ENCODE data around the gene ITGB3.

ITGB3 gene

DNA sequence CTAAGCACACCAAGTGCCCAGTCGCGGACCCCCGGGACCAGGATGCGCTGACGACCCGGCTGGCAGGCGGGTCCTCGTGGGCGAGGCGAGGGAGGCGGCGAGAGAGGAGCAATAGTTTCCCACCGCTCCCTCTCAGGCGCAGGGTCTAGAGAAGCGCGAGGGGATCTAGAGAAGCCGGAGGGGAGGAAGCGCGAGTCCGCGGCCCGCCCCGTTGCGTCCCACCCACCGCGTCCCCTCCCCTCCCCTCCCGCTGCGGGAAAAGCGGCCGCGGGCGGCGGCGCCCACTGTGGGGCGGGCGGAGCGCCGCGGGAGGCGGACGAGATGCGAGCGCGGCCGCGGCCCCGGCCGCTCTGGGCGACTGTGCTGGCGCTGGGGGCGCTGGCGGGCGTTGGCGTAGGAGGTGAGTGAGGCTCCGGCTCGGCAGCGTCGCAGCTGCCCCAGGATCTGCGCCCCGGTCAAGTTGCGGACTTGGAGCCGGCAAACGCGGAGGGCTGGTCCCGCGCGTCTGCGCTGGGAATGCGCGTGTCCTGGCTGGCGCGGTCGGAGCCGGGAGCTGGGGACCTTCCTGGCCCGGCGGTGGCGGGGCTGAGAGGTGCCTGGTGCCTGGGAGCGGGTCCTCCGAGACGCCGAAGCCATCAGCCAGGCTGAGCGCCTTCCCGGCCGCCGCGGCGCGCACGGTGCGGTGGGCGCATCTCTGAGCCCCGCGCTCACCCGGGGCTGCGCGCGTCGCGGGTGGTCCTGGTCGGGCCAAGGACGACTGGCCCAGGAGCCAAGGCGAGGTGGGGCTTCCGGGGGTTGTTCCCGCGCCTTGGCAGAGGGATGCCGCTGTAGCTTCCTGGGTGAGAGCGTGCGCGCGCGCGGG is at the start of gene ITGB3:
TSS of gene ITGB3 (plus strand) at position 287 of the 862 bp plus-strand sequence. CDS start at position 322, 35 bp downstream.
- ATAC-seq (ENCODE audit: insufficient read depth, low read depth) (peak; percentile 92), DNase-seq (peak; percentile 68)
- Histone ChIP-seq H3K4me3 (ENCODE audit: low read depth in 1 of 2, low read length in 2 of 2) (peak within 1 kb of the TSS; percentile 35 to 92; a peak in 3 of 4 replicates), H3K27ac (ENCODE audit: low read length) (peak within 1 kb of the TSS; percentile 42), H3K4me1 (ENCODE audit: insufficient read depth, low read length) (peaks cover 20% of the 10 kb centered on the region), H2AFZ (ENCODE audit: low read depth, low read length) (peak within 1 kb of the TSS; percentile 94), H4K20me1 (ENCODE audit: insufficient read depth, low read length) (peaks cover 6% of the 10 kb centered on the region; the same call in 1 of the 2 replicates), H3K9me3 (ENCODE audit: insufficient read depth, low read length, severe bottlenecking) (no peaks in the 10 kb centered on the region), H3K4me2 (ENCODE audit: insufficient read depth, low read length) (peak within 1 kb of the TSS; percentile 98), H3K79me2 (ENCODE audit: insufficient read depth, low read length) (no peaks in the 10 kb centered on the region), H3K36me3 (ENCODE audit: insufficient read depth, low read length) (no peaks in the 10 kb centered on the region), H3K9ac (ENCODE audit: low read depth, low read length) (peak within 1 kb of the TSS; percentile 70), H3K27me3 (ENCODE audit: insufficient read depth, low read length, poor library complexity) (peaks cover 30% of the 10 kb centered on the region)
- peak; percentile 42 for TF ChIP-seq EZH2 (IDR thresholded peaks at IDR 0.05; ENCODE audit: borderline replicate concordance, low read depth, low read length, severe bottlenecking)
- TF ChIP-seq, protein P1, sequence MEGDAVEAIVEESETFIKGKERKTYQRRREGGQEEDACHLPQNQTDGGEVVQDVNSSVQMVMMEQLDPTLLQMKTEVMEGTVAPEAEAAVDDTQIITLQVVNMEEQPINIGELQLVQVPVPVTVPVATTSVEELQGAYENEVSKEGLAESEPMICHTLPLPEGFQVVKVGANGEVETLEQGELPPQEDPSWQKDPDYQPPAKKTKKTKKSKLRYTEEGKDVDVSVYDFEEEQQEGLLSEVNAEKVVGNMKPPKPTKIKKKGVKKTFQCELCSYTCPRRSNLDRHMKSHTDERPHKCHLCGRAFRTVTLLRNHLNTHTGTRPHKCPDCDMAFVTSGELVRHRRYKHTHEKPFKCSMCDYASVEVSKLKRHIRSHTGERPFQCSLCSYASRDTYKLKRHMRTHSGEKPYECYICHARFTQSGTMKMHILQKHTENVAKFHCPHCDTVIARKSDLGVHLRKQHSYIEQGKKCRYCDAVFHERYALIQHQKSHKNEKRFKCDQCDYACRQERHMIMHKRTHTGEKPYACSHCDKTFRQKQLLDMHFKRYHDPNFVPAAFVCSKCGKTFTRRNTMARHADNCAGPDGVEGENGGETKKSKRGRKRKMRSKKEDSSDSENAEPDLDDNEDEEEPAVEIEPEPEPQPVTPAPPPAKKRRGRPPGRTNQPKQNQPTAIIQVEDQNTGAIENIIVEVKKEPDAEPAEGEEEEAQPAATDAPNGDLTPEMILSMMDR (IDR thresholded peaks at IDR 0.05; ENCODE audit: borderline replicate concordance, extremely low read depth, low read length, poor library complexity, severe bottlenecking), result peak; percentile 59

DNA sequence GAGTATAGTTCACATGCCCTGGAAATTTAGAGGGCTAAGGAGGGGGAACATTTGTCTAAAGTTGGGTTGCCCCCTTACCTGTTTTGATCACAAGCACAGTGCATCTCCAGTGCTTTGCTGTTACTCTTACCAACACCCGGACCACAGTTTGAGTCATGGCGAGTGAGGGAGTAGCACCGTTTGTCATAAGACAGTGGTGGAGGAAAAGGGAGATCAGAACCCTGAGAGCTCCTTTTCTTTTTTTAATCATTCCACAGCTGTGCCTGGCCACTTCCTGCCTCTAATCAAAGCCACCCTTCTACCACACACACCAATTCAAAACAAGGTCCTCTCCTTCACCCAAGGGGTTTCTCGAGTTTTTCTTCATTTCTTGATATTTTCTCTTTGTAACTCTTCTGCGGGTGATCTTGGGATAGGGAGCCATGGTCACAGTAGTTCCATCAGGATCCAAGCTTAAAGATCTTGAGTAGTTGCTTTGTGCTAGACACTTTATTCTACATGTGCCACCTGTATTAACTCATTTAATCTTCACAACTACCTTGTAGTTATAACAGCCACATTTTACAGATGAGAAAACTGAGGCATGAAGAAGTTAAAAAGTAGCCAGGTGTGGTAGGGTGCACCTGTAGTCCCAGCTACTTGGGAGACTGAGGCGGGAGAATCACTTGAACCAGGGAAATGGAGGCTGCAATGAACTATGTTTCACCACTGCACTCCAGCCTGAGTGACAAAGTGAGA is 49.5 kb upstream of the ITGB3 start:
- no peak overlapping the region for H3K4me3 ChIP-seq (ENCODE audit: low read depth in 1 of 2, low read length in 2 of 2)
- no peak overlapping the region for H2AFZ ChIP-seq (ENCODE audit: low read depth, low read length)
- TF ChIP-seq, protein P1 (IDR thresholded peaks at IDR 0.05; ENCODE audit: borderline replicate concordance, extremely low read depth, low read length, poor library complexity, severe bottlenecking), result no peak
- TF ChIP-seq EZH2 (IDR thresholded peaks at IDR 0.05; ENCODE audit: borderline replicate concordance, low read depth, low read length, severe bottlenecking), result no peak
- DNase-seq, result peak; percentile 73
- H3K79me2 ChIP-seq (ENCODE audit: insufficient read depth, low read length), result no peaks in the 10 kb centered on the region
- no peaks in the 10 kb centered on the region for H3K36me3 ChIP-seq (ENCODE audit: insufficient read depth, low read length)
- no peaks in the 10 kb centered on the region for H3K9me3 ChIP-seq (ENCODE audit: insufficient read depth, low read length, severe bottlenecking)
- ATAC-seq (ENCODE audit: insufficient read depth, low read depth), result peak; percentile 83
- H3K4me1 ChIP-seq (ENCODE audit: insufficient read depth, low read length), result peaks cover 20% of the 10 kb centered on the region
- H3K27ac ChIP-seq (ENCODE audit: low read length), result peak overlapping the region; percentile 43
- H4K20me1 ChIP-seq (ENCODE audit: insufficient read depth, low read length), result no peaks in the 10 kb centered on the region
- no peaks in the 10 kb centered on the region for H3K27me3 ChIP-seq (ENCODE audit: insufficient read depth, low read length, poor library complexity)
- peak overlapping the region; percentile 39; the same call in 1 of the 2 replicates for H3K4me2 ChIP-seq (ENCODE audit: insufficient read depth, low read length)
- H3K9ac ChIP-seq (ENCODE audit: low read depth, low read length), result no peak overlapping the region

DNA sequence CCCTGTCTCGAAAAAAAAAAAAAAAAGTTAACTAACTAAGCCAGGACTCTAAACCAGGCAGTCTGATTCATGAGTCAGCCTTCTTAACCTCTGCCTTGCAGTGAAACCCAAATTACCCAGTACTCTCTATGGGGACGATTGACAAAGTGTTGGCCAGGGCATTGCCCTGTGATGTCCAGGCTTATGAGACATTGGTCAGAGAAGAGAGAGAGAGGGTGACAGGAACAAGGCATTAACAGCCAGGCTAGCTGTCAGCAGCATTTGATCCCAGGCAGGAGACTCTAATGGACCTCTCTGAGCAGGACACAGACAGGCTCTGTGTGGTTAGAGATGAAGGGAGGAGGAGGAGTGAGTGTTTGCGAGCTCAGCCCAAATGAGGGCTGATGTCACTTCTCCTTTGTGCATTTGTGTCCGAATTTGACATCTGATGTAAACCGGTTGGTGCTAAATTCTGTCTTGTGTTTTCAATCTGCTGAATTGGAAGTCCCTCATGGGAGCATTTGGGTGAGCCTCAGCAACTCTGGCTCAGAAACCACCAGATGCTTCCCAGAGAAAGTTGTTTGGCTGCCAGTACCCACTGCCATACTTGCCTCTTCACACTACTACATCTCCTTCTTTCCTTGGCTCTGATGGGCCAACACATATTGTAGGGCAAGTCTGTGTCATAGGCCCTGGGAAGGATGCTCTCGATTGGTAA is 48.8 kb upstream of the ITGB3 start:
- Histone ChIP-seq H3K36me3 (ENCODE audit: insufficient read depth, low read length) (no peaks in the 10 kb centered on the region), H3K27ac (ENCODE audit: low read length) (no peak overlapping the region), H3K4me1 (ENCODE audit: insufficient read depth, low read length) (peaks cover 20% of the 10 kb centered on the region), H2AFZ (ENCODE audit: low read depth, low read length) (no peak overlapping the region), H3K27me3 (ENCODE audit: insufficient read depth, low read length, poor library complexity) (no peaks in the 10 kb centered on the region), H3K9ac (ENCODE audit: low read depth, low read length) (no peak overlapping the region), H4K20me1 (ENCODE audit: insufficient read depth, low read length) (no peaks in the 10 kb centered on the region), H3K4me2 (ENCODE audit: insufficient read depth, low read length) (no peak overlapping the region), H3K4me3 (ENCODE audit: low read depth in 1 of 2, low read length in 2 of 2) (no peak overlapping the region), H3K79me2 (ENCODE audit: insufficient read depth, low read length) (no peaks in the 10 kb centered on the region), H3K9me3 (ENCODE audit: insufficient read depth, low read length, severe bottlenecking) (no peaks in the 10 kb centered on the region)
- TF ChIP-seq, protein P1 (IDR thresholded peaks at IDR 0.05; ENCODE audit: borderline replicate concordance, extremely low read depth, low read length, poor library complexity, severe bottlenecking), result no peak
- TF ChIP-seq EZH2 (IDR thresholded peaks at IDR 0.05; ENCODE audit: borderline replicate concordance, low read depth, low read length, severe bottlenecking), result no peak
- DNase-seq (no peak), ATAC-seq (ENCODE audit: insufficient read depth, low read depth) (peak; percentile 9; the same call in 1 of the 3 replicates)
